ENCODE results near the gene BAK1. TPM values are rescaled to one million over a fixed set of nuclear protein-coding genes. Genes with fewer than 3 reads are reported as not detected.
"Not testable (repeated sequence)": the region's sequence is repeated elsewhere in the genome, so short reads cannot be mapped to it uniquely, and the experiment has no call there.

The BAK1 gene
- polyA plus RNA-seq, 4 donors = 15.7 to 100 (median 80.6) TPM

- Histone ChIP-seq H3K4me3 (ENCODE audit: low read depth in 1 of 3, low read length in 3 of 3) (no peak overlapping the region), H3K36me3 (ENCODE audit: control insufficient read depth in 3 of 3, insufficient read depth in 2 of 3, low read depth in 1 of 3, low read length in 3 of 3) (no peaks in the 10 kb centered on the region), H3K27ac (ENCODE audit: low read depth in 1 of 3, low read length in 2 of 3) (no peak overlapping the region), H3K27me3 (ENCODE audit: control insufficient read depth in 3 of 3, insufficient read depth in 3 of 3, low read length in 3 of 3) (no peaks in the 10 kb centered on the region), H3K9me3 (ENCODE audit: control insufficient read depth in 2 of 2, insufficient read depth in 1 of 2, low read depth in 1 of 2, low read length in 1 of 2) (no peaks in the 10 kb centered on the region), H3K4me1 (ENCODE audit: control insufficient read depth in 3 of 3, insufficient read depth in 2 of 3, low read depth in 1 of 3, low read length in 2 of 3) (no peaks in the 10 kb centered on the region)
- WGBS, 3 donors = 81 to 83% (median 82%) methylated on average over 5 of the region's 5 CpGs
- FAIRE-seq (no peak), DNase-seq (no peak)
These were observed 33.3 kb downstream of the BAK1 start for GRCh38 chr6:33546766-33547165.

GRCh38 chr6:33545292-33545691 lies 34.8 kb downstream of the BAK1 start:
- H3K27ac ChIP-seq (ENCODE audit: low read depth in 1 of 3, low read length in 2 of 3); H3K4me1 ChIP-seq (ENCODE audit: control insufficient read depth in 3 of 3, insufficient read depth in 2 of 3, low read depth in 1 of 3, low read length in 2 of 3); FAIRE-seq; H3K9me3 ChIP-seq (ENCODE audit: control insufficient read depth in 2 of 2, insufficient read depth in 1 of 2, low read depth in 1 of 2, low read length in 1 of 2); H3K36me3 ChIP-seq (ENCODE audit: control insufficient read depth in 3 of 3, insufficient read depth in 2 of 3, low read depth in 1 of 3, low read length in 3 of 3); H3K27me3 ChIP-seq (ENCODE audit: control insufficient read depth in 3 of 3, insufficient read depth in 3 of 3, low read length in 3 of 3); H3K4me3 ChIP-seq (ENCODE audit: low read depth in 1 of 3, low read length in 3 of 3); DNase-seq: not testable (repeated sequence)
- WGBS, 3 donors = 85 to 92% (median 91%) methylated on average over 11 of the region's 11 CpGs

- FAIRE-seq = no peak
- H3K4me3 ChIP-seq (ENCODE audit: low read depth in 1 of 3, low read length in 3 of 3) = no peak overlapping the region
- H3K9me3 ChIP-seq (ENCODE audit: control insufficient read depth in 2 of 2, insufficient read depth in 1 of 2, low read depth in 1 of 2, low read length in 1 of 2) = no peaks in the 10 kb centered on the region
- 78 to 93% (median 84%) methylated on average over 4 of the region's 4 CpGs for WGBS, 3 donors
- DNase-seq = no peak
- no peaks in the 10 kb centered on the region for H3K36me3 ChIP-seq (ENCODE audit: control insufficient read depth in 3 of 3, insufficient read depth in 2 of 3, low read depth in 1 of 3, low read length in 3 of 3)
- no peaks in the 10 kb centered on the region for H3K27me3 ChIP-seq (ENCODE audit: control insufficient read depth in 3 of 3, insufficient read depth in 3 of 3, low read length in 3 of 3)
- H3K27ac ChIP-seq (ENCODE audit: low read depth in 1 of 3, low read length in 2 of 3) = no peak overlapping the region
- H3K4me1 ChIP-seq (ENCODE audit: control insufficient read depth in 3 of 3, insufficient read depth in 2 of 3, low read depth in 1 of 3, low read length in 2 of 3) = no peaks in the 10 kb centered on the region
These were observed 37.0 kb downstream of the BAK1 start for GRCh38 chr6:33543116-33543515.

GRCh38 chr6:33540768-33541167 lies 39.3 kb downstream of the BAK1 start:
- Histone ChIP-seq H3K4me1 (ENCODE audit: control insufficient read depth in 3 of 3, insufficient read depth in 2 of 3, low read depth in 1 of 3, low read length in 2 of 3) (no peaks in the 10 kb centered on the region), H3K9me3 (ENCODE audit: control insufficient read depth in 2 of 2, insufficient read depth in 1 of 2, low read depth in 1 of 2, low read length in 1 of 2) (no peaks in the 10 kb centered on the region), H3K36me3 (ENCODE audit: control insufficient read depth in 3 of 3, insufficient read depth in 2 of 3, low read depth in 1 of 3, low read length in 3 of 3) (no peaks in the 10 kb centered on the region), H3K27me3 (ENCODE audit: control insufficient read depth in 3 of 3, insufficient read depth in 3 of 3, low read length in 3 of 3) (no peaks in the 10 kb centered on the region), H3K4me3 (ENCODE audit: low read depth in 1 of 3, low read length in 3 of 3) (no peak overlapping the region), H3K27ac (ENCODE audit: low read depth in 1 of 3, low read length in 2 of 3) (no peak overlapping the region)
- FAIRE-seq (no peak), DNase-seq (no peak)
- WGBS, 3 donors = 85 to 100% (median 95%) methylated on average over 1 of the region's 1 CpG

- 98 to 99% (median 98%) methylated on average over 3 of the region's 3 CpGs for WGBS, 3 donors
- no peaks in the 10 kb centered on the region for H3K36me3 ChIP-seq (ENCODE audit: control insufficient read depth in 3 of 3, insufficient read depth in 2 of 3, low read depth in 1 of 3, low read length in 3 of 3)
- no peaks in the 10 kb centered on the region for H3K9me3 ChIP-seq (ENCODE audit: control insufficient read depth in 2 of 2, insufficient read depth in 1 of 2, low read depth in 1 of 2, low read length in 1 of 2)
- no peak overlapping the region for H3K27ac ChIP-seq (ENCODE audit: low read depth in 1 of 3, low read length in 2 of 3)
- no peak for DNase-seq
- H3K4me3 ChIP-seq (ENCODE audit: low read depth in 1 of 3, low read length in 3 of 3) = no peak overlapping the region
- no peaks in the 10 kb centered on the region for H3K4me1 ChIP-seq (ENCODE audit: control insufficient read depth in 3 of 3, insufficient read depth in 2 of 3, low read depth in 1 of 3, low read length in 2 of 3)
- no peak for FAIRE-seq
- no peaks in the 10 kb centered on the region for H3K27me3 ChIP-seq (ENCODE audit: control insufficient read depth in 3 of 3, insufficient read depth in 3 of 3, low read length in 3 of 3)
These were observed 45.4 kb downstream of the BAK1 start for GRCh38 chr6:33534702-33535101.

GRCh38 chr6:33533163-33533869 lies 46.8 kb downstream of the BAK1 start:
- DNase-seq; H3K9me3 ChIP-seq (ENCODE audit: control insufficient read depth in 2 of 2, insufficient read depth in 1 of 2, low read depth in 1 of 2, low read length in 1 of 2); H3K4me3 ChIP-seq (ENCODE audit: low read depth in 1 of 3, low read length in 3 of 3); H3K27me3 ChIP-seq (ENCODE audit: control insufficient read depth in 3 of 3, insufficient read depth in 3 of 3, low read length in 3 of 3); FAIRE-seq; H3K27ac ChIP-seq (ENCODE audit: low read depth in 1 of 3, low read length in 2 of 3); H3K36me3 ChIP-seq (ENCODE audit: control insufficient read depth in 3 of 3, insufficient read depth in 2 of 3, low read depth in 1 of 3, low read length in 3 of 3); H3K4me1 ChIP-seq (ENCODE audit: control insufficient read depth in 3 of 3, insufficient read depth in 2 of 3, low read depth in 1 of 3, low read length in 2 of 3): not testable (repeated sequence)
- WGBS, 3 donors = 66 to 83% (median 72%) methylated on average over 18 to 22 of the region's 22 CpGs

GRCh38 chr6:33532431-33532830 lies 47.6 kb downstream of the BAK1 start:
- not testable (repeated sequence) for H3K9me3 ChIP-seq (ENCODE audit: control insufficient read depth in 2 of 2, insufficient read depth in 1 of 2, low read depth in 1 of 2, low read length in 1 of 2); FAIRE-seq; H3K36me3 ChIP-seq (ENCODE audit: control insufficient read depth in 3 of 3, insufficient read depth in 2 of 3, low read depth in 1 of 3, low read length in 3 of 3); H3K4me3 ChIP-seq (ENCODE audit: low read depth in 1 of 3, low read length in 3 of 3); H3K27me3 ChIP-seq (ENCODE audit: control insufficient read depth in 3 of 3, insufficient read depth in 3 of 3, low read length in 3 of 3); H3K4me1 ChIP-seq (ENCODE audit: control insufficient read depth in 3 of 3, insufficient read depth in 2 of 3, low read depth in 1 of 3, low read length in 2 of 3); H3K27ac ChIP-seq (ENCODE audit: low read depth in 1 of 3, low read length in 2 of 3); DNase-seq
- WGBS, 3 donors = 95 to 96% (median 96%) methylated on average over 12 to 17 of the region's 25 CpGs

- not testable (repeated sequence) for DNase-seq; H3K27ac ChIP-seq (ENCODE audit: low read depth in 1 of 3, low read length in 2 of 3); H3K4me3 ChIP-seq (ENCODE audit: low read depth in 1 of 3, low read length in 3 of 3); H3K4me1 ChIP-seq (ENCODE audit: control insufficient read depth in 3 of 3, insufficient read depth in 2 of 3, low read depth in 1 of 3, low read length in 2 of 3); H3K9me3 ChIP-seq (ENCODE audit: control insufficient read depth in 2 of 2, insufficient read depth in 1 of 2, low read depth in 1 of 2, low read length in 1 of 2); H3K27me3 ChIP-seq (ENCODE audit: control insufficient read depth in 3 of 3, insufficient read depth in 3 of 3, low read length in 3 of 3); FAIRE-seq; H3K36me3 ChIP-seq (ENCODE audit: control insufficient read depth in 3 of 3, insufficient read depth in 2 of 3, low read depth in 1 of 3, low read length in 3 of 3)
These were observed 49.5 kb downstream of the BAK1 start for GRCh38 chr6:33530617-33531016.
